Urothelium cell line (cell line): ENCODE data around the gene MOSMO.
A peak's percentile ranks its signal among the peaks of the same experiment; 100 is the strongest.

Experiments used
- DNase-seq: peaks from one replicate; pipeline ENCODE4 v3.0.0; 2011; ENCODE audit warnings: low spot score, mixed read lengths
- FAIRE-seq: peaks from 2 replicates; lab custom pipeline; 2011; peaks lifted over from hg19 to GRCh38; lab: Jason Lieb, UNC

Gene MOSMO

DNA sequence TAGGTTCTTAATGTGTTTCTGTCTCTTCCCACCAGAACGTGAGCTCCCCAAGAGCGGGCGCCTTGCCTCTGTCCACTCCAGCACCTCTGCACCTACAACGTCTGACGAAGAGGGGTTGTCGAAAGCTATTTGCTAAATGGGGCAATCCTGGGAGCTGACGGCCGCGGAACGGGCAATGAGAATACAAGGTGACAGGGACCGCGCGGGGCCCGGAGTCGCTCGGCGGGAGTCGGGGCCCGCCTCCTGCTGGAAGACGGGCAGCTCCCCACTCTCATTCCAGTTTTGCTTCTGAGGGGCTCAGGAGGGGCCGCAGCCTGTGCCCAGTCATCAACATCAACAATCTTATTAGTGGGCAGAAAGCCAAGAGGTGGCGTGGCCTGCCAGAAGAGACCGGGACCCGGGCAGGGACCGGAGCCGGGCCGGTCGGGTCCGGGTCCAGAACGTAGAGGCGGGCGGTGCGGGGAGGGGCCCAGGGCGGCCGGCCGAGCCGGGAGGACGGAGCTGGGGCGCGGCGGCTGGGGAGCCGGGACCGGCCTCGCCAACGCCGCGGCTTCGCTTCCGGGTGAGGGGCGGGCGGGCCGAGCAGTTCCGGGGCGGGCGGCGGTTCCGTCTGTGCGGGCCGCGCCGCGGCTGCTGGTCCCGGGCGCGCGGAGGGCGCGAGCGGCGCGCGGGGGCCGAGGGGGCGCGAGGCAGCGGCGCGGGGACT is at the start of gene MOSMO:
Gene MOSMO (plus strand): TSS at position 603 of the 706 bp plus-strand sequence. CDS start 191 bp downstream, outside the sequence.
- DNase-seq (peak; percentile 79), FAIRE-seq (no peak)

DNA sequence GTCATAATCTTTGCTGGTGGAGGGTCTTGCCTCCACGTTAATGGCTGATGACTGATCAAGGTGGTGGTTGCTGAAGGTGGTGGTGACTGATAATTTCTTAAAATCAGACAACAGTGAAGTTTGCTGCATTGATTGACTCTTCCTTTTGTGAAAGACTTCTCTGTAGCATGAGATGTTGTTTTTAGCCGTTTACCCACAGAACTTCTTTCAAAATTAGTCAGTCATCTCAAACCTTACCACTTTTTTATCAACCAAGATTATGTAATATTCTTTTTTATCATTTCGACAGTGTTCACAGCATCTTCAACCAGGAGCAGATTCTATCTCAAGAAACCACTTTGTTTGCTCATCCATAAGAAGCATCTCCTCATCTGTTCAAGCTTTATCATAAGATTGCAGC is 48.9 kb upstream of the MOSMO start:
- DNase-seq = no peak
- FAIRE-seq = no peak

DNA sequence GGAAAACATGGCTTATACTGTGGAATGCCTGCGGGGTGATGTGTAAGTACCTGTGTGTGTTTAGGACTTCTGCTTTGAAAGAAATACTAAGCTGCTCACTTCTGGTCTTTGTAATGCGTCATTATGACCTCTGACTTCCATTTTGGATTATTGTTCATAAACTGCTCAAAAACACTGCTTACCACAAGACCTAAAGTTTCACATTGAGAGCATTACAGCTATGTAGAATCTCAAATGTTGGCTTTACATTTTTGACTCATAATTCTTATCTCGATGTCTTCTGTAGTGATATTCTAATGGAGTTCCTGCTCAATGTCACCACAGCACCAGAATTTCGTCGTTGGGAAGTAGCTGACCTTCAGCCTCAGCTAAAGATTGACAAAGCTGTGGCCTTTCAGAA is 45.4 kb upstream of the MOSMO start:
- FAIRE-seq (no peak), DNase-seq (no peak)

DNA sequence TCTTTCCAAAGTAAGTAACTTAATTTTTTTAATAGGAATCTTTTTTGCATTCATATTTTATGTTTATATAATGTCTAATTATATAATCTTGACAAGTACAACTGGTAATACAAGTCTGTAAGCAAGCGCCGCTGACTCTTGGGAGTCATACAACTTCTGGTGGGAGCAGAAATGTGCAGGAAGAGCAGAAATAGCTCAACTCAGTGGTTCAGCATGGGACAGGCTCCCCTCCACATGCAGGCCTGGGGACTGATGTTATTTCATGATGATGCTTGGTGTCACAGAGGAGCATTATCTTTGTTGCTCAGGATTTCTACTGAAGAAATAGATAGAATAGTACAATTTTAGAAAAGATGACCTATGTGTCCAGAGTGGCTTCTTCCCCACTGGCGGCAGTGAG is 44.0 kb upstream of the MOSMO start:
- FAIRE-seq (no peak), DNase-seq (no peak)

DNA sequence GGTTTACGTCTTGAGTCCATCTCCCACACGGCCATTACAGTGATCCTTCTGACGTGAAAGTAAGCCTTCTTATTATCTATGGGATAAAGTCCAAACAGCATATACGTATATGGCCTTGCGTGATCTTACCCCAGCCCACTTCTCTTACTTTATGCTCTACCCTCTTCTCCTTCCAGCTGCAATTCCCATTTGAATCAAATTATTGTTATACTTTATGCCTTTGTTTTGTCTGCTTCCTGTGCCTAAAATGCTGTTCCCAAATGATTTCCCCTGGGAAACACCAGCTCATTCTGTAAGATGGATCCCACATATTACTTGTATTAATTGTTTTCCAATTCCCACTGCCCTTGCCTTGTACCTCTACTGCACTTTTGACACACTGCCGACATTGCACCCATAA is 43.6 kb upstream of the MOSMO start:
- no peak for DNase-seq
- no peak for FAIRE-seq

DNA sequence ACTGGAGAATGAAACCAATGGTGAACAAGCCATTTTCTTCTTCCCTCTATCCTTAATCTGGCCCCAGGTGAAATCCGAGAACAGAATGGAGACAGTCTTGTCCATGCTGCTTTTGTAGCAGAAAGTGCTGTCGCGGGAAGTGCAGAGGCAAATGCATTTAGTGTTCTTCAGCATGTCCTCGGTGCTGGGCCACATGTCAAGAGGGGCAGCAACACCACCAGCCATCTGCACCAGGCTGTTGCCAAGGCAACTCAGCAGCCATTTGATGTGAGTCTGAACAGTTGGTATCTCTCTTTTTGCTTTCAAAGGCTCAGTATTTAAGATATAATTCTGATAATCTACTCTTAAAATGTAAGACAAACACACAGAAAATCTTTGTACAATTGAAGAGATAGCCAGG is 36.1 kb upstream of the MOSMO start:
- DNase-seq = no peak
- no peak for FAIRE-seq

DNA sequence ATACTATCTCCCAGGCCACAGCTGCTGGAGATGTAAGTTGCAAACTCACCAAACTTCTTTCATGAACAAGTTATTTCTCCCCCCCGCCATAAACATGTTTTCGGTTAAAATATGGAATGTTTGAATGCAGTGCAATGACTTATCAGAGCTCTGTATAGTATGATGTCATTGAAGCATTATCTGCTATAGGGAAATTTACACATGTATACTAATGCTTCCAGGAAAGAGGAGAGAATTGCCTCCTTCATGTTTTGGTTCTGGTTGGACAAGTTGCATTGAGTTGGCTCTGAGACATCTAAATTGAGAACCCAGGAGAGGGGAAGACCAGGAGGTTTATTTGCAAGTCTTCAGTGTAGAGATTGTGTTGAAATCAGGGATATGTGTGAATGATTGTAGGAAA is 34.0 kb upstream of the MOSMO start:
- DNase-seq (no peak), FAIRE-seq (no peak)

DNA sequence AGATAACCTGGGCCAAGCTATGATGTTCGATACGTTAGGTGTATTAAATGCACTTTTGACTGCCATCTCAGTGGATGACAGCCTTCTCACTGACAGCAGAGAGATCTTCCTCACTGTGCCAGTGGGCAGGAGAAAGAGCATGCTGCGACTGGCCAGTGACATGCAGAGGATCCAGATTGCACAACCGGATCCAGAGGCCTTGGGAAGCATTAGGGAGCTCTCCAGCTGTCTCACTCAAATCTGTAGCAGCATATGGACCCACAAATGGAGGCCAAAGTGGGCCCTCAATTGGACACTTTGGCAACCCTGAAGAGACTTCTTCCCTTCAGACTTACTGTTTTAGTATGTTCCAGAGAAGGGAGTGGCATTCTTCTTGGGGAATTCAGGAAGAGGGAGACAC is 27.9 kb upstream of the MOSMO start:
- no peak for DNase-seq
- no peak for FAIRE-seq

DNA sequence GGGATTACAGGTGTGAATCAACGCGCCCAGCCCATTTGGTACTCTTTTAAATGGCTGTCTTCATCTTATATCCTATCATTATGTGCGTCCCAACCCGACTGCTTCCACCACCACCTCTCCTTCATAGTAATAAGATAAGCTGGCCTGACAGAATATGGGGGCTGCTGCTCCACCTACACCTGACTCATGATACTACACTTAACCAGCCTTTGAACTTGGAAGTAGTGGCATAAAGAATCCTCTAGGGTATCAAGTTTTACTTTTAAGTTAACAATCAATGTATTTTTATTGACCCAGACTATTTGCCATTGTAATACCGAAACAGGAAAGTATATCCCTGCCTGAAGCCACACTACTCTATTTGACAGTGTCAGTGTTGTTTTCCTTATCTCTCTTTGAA is 25.8 kb upstream of the MOSMO start:
- FAIRE-seq (no peak), DNase-seq (no peak)

DNA sequence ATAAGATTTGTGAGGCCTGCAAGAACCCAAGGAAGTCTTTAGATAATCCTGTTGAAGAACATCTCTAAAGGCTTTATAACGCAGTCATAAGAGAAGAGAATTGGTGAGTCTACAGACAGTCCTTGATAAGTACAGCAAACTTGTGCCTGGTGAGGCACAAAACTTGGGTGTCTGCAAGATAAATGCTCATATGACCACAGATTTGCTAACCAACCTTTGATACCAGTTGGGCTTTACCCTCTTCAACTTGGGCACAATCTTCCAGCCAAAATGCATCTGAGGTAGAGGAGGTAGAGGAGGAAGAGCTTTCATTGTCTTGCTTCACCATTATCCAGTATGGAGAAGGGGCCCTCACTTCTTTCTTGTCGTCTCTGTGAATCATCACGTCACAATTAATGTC is 23.8 kb upstream of the MOSMO start:
- FAIRE-seq (no peak), DNase-seq (no peak)

DNA sequence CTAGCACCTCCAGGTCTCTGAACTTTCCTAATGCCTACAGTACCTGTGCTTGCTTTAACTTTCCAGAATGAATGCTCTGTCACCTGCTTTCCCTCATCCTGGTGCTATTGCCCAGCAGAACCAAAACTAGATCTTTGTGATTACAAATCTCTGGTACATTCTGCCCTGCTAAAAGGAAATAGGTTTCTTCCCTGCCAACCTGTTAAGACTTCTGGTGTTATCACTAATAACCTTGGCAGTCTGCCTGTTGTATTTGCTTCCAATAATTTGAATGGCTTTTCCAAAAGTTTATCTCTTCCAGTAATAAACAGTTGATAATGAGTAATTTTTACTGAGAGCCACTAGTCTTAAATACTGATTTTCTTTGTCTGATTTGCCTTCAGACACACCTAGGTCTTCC is 22.4 kb upstream of the MOSMO start:
- FAIRE-seq = no peak
- no peak for DNase-seq

DNA sequence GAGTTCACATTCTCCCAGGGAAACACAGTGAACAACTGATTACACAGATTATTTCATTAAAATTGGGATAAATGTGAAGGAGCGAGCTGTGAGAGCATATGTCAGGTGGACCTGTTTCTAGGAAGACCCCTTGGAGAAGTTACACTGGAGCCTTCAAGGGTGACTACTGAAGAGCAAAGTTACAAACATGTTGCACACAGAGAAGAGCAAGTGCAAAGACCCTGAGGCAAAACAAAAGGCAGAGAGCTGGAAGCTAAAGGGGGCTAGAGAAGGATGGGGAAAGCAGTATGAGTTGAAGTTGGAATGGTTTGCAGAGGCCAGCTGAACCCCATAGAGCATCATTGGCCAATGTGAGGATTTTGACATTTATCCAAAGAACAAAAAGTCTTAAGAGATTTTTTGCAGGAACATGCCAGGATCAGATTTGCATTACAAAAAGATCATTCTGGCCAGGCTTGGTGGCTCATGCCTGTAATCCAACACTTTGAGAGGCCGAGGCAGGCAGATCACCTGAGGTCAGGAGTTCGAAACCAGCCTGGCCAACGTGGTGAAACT is 21.1 kb upstream of the MOSMO start:
- FAIRE-seq = no peak
- DNase-seq = no peak

DNA sequence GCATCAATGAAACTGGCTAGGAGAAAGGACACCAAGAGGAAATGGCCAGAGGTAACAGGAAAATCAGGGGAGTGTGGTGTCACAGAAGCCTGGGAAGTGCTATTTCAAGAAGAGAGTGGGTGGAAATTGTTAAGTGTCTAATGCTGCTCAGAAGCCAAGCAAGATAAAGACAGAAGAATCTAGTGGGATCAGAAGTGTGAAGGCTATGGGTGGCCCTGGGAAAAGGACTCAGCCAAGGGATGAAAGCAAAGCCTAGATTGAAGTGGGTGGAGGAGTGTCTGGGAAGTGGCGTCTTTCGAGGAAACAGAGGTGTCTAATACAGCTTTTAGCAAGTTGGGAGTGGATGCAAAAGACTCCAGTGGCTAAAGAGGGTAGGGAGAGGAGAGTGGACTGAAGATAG is 20.4 kb upstream of the MOSMO start:
- FAIRE-seq (no peak), DNase-seq (no peak)

DNA sequence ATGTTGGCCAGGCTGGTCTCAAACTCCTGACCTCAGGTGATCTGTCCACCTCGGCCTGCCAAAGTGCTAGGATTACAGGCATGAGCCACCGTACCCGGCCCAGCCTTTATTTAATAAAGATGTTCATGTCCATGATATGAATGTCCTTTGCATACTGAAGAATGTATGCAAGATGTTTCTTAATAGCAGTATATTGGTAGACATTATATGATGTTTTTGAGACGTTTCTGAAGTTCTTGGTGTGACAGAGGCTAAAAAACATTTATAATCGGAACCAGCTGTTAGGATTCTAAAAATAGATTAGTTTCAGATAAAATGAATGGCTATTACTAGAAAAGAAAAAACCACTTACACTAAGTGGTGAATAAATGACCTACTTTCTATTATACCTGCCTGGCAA is 18.8 kb upstream of the MOSMO start:
- DNase-seq (no peak), FAIRE-seq (no peak)

DNA sequence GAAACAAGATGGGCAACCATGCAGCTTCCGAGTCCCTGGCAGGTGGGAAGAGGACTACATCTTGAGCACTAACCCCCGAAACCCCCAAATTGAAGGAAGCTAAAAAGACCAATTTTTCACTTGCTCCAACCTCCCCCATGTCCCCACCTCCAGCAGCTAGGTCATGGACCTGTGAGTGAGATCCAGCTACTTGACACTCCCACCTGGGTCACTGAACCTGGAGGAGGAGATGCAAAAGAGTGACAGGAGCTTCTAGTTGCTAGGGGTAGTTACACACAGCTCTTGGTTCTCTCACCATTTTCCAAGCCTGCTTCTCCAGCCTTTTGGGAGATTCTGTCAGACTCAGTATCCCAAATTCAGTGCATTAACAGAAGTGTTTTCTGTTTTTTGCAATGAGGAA is 18.2 kb upstream of the MOSMO start:
- DNase-seq (no peak), FAIRE-seq (no peak)

DNA sequence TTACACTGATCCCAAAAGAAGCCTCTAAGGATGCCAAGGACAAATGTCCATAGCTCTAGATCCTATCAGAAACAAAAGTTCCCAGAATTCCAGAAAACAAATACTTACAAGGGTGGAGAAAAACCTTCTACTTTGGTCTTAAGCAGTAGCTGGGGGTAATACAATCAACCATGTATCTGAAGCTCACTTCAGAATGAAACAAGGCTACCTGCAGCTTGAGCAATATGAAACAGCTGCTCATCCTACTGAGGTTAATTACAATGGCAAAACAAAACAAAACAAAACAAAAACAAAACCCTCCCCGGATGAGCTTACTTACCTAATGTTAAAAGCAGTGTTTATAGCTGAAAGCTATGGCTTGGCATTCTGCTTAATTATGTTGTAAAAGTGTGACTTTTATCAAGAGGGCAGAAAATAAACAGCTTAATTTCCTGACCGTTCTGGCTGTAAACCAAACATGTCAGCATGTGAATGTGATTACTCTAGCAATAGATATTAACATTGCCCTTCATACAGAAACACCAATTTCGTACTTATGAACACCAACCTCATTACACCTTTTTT is 17.4 kb upstream of the MOSMO start:
- FAIRE-seq (no peak), DNase-seq (no peak)

DNA sequence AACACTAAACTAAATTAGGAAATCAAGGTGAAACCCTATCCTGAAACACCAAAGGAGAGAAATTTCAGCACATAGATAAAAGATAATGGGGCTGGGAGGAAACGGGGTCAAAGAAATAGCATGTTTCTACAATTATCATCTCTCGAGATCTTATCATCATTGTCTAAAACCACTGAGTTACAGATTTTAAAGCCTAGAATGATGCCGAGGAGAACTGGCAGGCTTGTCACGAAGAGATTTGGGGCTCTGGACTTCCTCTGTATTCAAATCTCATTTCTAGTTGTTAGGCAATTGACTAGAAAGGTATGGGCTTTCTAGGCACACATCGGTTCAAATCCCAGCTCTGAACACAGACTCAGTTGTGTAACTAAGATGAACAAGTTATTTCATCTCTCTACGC is 16.3 kb upstream of the MOSMO start:
- FAIRE-seq (no peak), DNase-seq (no peak)

DNA sequence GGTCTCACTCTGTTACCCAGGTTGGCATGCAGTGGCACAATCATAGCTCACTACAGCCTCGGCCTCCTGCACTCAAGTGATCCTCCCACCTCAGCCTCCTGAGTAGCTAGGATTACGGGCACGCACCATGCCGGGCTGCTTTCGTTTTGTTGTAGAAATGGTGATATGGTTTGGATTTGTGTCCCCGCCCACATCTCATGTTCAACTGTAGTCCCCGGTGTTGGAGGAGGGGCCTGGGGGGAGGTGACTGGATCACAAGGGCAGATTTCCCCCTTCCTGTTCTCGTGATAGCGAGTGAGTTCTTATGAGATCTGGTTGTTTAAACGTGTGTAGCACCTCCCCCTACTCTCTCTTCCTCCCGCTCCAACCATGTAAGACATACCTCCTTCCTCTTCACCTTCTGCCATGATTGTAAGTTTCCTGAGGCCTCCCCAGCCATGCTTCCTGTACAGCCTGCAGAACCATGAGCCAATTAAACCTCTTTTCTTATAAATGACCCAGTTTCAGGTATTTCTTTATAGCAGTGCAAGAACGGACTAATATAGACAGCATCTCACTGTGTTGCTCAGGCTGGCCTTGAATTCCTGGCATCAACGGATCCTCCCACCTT is 12.9 kb upstream of the MOSMO start:
- no peak for FAIRE-seq
- no peak for DNase-seq

DNA sequence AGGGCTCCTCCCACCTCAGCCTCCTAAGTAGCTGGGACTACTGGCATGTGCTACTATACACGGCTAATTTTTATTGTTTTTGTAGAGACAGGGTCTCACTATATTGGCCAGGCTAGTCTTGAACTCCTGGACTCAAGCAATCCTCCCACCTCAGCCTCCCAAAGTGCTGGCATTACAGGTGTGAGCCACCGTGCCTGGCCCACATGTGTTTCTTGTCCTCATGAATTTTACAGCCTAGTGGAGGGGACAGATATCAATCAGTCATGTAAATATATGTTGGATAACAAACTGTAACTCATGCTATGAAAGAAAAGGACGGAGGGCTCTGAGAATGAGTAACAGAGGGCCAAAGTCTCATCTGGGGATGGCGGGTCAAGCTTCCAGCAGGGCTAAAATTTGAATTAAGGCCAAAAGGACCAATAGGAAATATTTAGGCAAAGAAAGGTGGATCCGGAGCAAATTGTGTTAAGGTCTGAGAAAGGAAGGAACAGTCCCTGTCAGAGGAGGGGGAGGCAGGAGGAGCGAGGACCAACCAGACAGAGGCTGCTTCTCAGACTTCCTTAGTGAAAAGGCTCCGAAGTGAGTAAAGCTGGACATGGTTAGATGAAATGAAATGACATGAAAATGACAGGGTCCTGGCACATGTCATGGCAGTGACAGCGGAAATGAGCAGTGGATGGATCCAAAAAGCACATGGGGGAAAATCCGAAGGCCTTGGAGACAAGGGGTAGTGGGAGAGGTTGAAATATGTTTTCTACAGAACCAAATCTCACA is 10.8 kb upstream of the MOSMO start:
- FAIRE-seq (no peak), DNase-seq (no peak)

DNA sequence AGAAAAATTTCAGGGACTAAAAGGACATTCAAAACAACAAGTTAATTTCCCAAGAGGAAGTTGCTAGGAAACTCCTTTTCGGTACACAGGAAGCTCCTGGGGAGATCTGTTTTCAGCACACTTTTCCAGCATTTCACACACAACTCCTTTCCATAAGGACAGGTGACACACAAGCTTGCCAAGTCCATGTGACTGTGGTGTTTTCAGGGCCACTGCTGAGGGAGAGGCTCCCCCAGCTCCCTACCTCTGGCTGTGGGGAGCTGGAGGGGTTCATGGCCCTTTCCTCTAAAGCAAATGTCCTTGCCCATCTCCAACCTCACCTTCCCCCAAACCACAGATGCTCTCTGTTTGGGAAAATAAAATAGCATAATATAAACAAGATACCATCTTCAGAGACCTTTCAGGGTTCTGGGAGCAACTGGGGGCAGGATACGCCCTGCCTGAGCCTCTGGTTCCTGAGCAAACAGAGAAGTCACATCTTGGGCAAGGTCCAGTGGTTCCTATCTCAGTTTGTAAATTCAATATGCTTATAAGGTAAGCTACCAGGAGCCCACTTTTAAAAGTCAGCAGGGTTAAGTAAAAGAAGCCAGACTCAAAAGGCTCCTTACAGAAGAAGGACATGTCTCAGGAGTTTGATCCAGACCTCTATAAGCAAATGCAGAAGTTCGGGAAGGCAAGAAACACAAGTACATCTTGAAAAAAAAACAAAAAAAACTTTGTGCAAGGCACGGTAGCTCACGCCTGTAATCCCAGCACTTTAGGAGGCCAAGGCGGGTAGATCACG is 10.0 kb upstream of the MOSMO start:
- no peak for FAIRE-seq
- no peak for DNase-seq

DNA sequence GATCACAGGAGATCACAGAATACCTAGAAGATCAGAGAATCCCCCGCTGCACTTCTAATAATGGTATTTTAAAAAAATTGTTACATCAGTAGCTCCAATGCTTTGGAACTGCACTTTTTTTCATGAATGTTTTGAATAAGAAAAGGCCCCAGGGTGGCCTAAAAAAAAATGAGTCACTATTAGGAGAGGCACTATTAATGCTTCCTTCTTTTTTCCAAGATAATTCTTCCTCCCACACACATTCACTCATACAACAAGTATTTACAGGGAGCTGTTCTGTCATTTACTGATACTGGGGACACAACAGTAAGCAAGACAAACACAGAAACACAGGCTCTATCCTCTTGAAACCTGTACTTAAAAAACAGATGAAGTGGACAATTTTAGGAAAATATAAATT is 6.3 kb upstream of the MOSMO start:
- FAIRE-seq = no peak

More for the DNA sequence above, 6.3 kb upstream of the MOSMO start:
- no peak for DNase-seq
